Smooth muscle cell of the brain vasculature (primary cell): ENCODE measurements around the gene TMEFF2.

ENCODE experiments used
- DNase-seq: peaks from one replicate; pipeline ENCODE4 v3.0.0-alpha.2; 2012; ENCODE audit warnings: low read depth, low spot score

The TMEFF2 gene

GRCh38 chr2:192194866-192195547 lies at the start of gene TMEFF2:
Gene TMEFF2, minus strand, starts transcription at chr2:192194933. Its CDS starts 409 bp downstream, at chr2:192194524.
- DNase-seq = peak; percentile 86

- DNase-seq = peak; percentile 31
Measured at GRCh38 chr2:192243488-192243887, 48.8 kb upstream of the TMEFF2 start.

GRCh38 chr2:192236136-192236535 lies 41.4 kb upstream of the TMEFF2 start:
- DNase-seq = peak; percentile 24

- DNase-seq = no peak
Measured at GRCh38 chr2:192230889-192231453, 36.2 kb upstream of the TMEFF2 start.

GRCh38 chr2:192228685-192229084 lies 34.0 kb upstream of the TMEFF2 start:
- no peak for DNase-seq

GRCh38 chr2:192218970-192219369 lies 24.2 kb upstream of the TMEFF2 start:
- no peak for DNase-seq

GRCh38 chr2:192218377-192218776 lies 23.6 kb upstream of the TMEFF2 start:
- no peak for DNase-seq

GRCh38 chr2:192216336-192216735 lies 21.6 kb upstream of the TMEFF2 start:
- no peak for DNase-seq

- no peak for DNase-seq
Measured at GRCh38 chr2:192215096-192215877, 20.6 kb upstream of the TMEFF2 start.

- DNase-seq = no peak
Measured at GRCh38 chr2:192208848-192209247, 14.1 kb upstream of the TMEFF2 start.

- DNase-seq = no peak
Measured at GRCh38 chr2:192206399-192206798, 11.7 kb upstream of the TMEFF2 start.

- no peak for DNase-seq
Measured at GRCh38 chr2:192203876-192204275, 9.1 kb upstream of the TMEFF2 start.

GRCh38 chr2:192202373-192202772 lies 7.6 kb upstream of the TMEFF2 start:
- no peak for DNase-seq

GRCh38 chr2:192201116-192201515 lies 6.4 kb upstream of the TMEFF2 start:
- no peak for DNase-seq

GRCh38 chr2:192197357-192197756 lies 2.6 kb upstream of the TMEFF2 start:
- DNase-seq = no peak

- no peak for DNase-seq
Measured at GRCh38 chr2:192196421-192197194, 1.9 kb upstream of the TMEFF2 start.

GRCh38 chr2:192195548-192196418 lies 1.1 kb upstream of the TMEFF2 start:
- no peak for DNase-seq

GRCh38 chr2:192194265-192194865 lies 368 bp downstream of the TMEFF2 start:
- DNase-seq = no peak

- no peak for DNase-seq
Measured at GRCh38 chr2:192190474-192190873, 4.3 kb downstream of the TMEFF2 start.

- DNase-seq = no peak
Measured at GRCh38 chr2:192186806-192187205, 7.9 kb downstream of the TMEFF2 start.

- DNase-seq = no peak
Measured at GRCh38 chr2:192184349-192184748, 10.4 kb downstream of the TMEFF2 start.
